Measurements from ENCODE around the gene ARHGAP42. TPM values are rescaled to one million over a fixed set of nuclear protein-coding genes. Genes with fewer than 3 reads are reported as not detected.

Gene ARHGAP42
- total and polyA plus RNA-seq, 2 of the 13 experiments (the other 11 are each of a cell fraction or from before 2014, with no cell fraction given) = 2.5 to 4.3 TPM

- TF ChIP-seq FOXP4 (CRISPR knock-in tag; IDR thresholded peaks at IDR 0.05) = 0 out of 2 replicates have a peak, but pooled peaks have one; percentile 16
- TF ChIP-seq POLR2A (IDR thresholded peaks at IDR 0.05; ENCODE audit: insufficient read depth in 1 of 2, low read depth in 2 of 2, low read length in 2 of 2) = peak in 1 of 2 experiments; percentile 61; a peak in 1 of 4 replicates
- no peak for TF ChIP-seq ARHGAP35 (CRISPR knock-in tag; IDR thresholded peaks at IDR 0.05; ENCODE audit: borderline replicate concordance)
- 0 out of 2 replicates have a peak, but pooled peaks have one; percentile 18 for TF ChIP-seq RXRA (CRISPR knock-in tag; IDR thresholded peaks at IDR 0.05)
- TF ChIP-seq ZNF800 (CRISPR knock-in tag; IDR thresholded peaks at IDR 0.05) = 0 out of 2 replicates have a peak, but pooled peaks have one; percentile 74
- TF ChIP-seq RARA (CRISPR knock-in tag; IDR thresholded peaks at IDR 0.05) = peak; percentile 35; the same call in 1 of the 2 replicates
- peak; percentile 48; the same call in 1 of the 2 replicates for TF ChIP-seq ZGPAT (CRISPR knock-in tag; IDR thresholded peaks at IDR 0.05)
- 0 out of 2 replicates have a peak, but pooled peaks have one; percentile 23 for TF ChIP-seq ZNF629 (CRISPR knock-in tag; conservative IDR thresholded peaks at IDR 0.05)
- peak; percentile 70 for TF ChIP-seq UBTF (CRISPR knock-in tag; IDR thresholded peaks at IDR 0.05)
- TF ChIP-seq ZNF724P (CRISPR knock-in tag; IDR thresholded peaks at IDR 0.05; ENCODE audit: borderline replicate concordance) = no peak
- peak; percentile 55; the same call in 1 of the 2 replicates for TF ChIP-seq MED13 (CRISPR knock-in tag; IDR thresholded peaks at IDR 0.05)
- TF ChIP-seq ZSCAN31 (CRISPR knock-in tag; IDR thresholded peaks at IDR 0.05; ENCODE audit: low read depth) = 0 out of 2 replicates have a peak, but pooled peaks have one; percentile 27
- peak; percentile 22 to 81; a peak in 2 of 4 replicates for TF ChIP-seq HMGXB4 (CRISPR knock-in tag; IDR thresholded peaks at IDR 0.05; ENCODE audit: borderline replicate concordance in 1 of 2, low read depth in 1 of 2)
- TF ChIP-seq ZNF766 (CRISPR knock-in tag; IDR thresholded peaks at IDR 0.05; ENCODE audit: borderline replicate concordance) = peak; percentile 59; the same call in 1 of the 2 replicates
These were observed at the start of gene ARHGAP42 (continued) for GRCh38 chr11:100687054-100687629.

Data from HepG2 (cell line).